Ishikawa (cell line): ENCODE results near the gene HSPB6.

Experiments
- CEBPB ChIP-seq: IDR thresholded peaks from 2 replicates; pipeline ENCODE4 v1.6.1; 2012
- EP300 ChIP-seq: IDR thresholded peaks from 2 replicates; pipeline ENCODE4 v1.6.1; 2012; ENCODE audit warnings: borderline replicate concordance
- RAD21 ChIP-seq: IDR thresholded peaks from 2 replicates; pipeline ENCODE4 v1.6.1; 2012; ENCODE audit warnings: low read depth
- TF ChIP-seq, protein P1 (sequence below): IDR thresholded peaks from 2 replicates; pipeline ENCODE4 v1.6.1; 2012
- TF ChIP-seq, protein P2 (sequence below): IDR thresholded peaks from 2 replicates; pipeline ENCODE4 v1.6.1; 2012; ENCODE audit warnings: low read depth, mild to moderate bottlenecking

DNA sequence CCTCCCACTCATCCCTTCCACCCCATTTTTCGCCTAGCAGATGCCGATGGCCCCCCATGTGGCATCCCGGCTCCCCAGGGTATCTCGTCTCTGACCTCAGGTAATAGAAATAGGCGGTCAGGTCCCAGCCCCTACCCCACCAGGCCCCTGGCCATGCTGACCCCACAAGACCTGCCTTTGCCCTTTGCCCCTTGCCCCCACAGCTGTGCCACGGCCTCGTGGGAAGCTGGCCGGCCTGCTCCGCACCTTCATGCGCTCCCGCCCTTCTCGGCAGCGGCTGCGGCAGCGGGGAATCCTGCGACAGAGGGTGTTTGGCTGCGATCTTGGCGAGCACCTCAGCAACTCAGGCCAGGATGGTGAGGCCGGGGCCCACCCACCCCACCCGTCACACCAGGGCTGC lies 23.9 kb upstream of the HSPB6 start:
- TF ChIP-seq CEBPB (no peak), RAD21 (no peak), EP300 (no peak)
- TF ChIP-seq, protein P1, sequence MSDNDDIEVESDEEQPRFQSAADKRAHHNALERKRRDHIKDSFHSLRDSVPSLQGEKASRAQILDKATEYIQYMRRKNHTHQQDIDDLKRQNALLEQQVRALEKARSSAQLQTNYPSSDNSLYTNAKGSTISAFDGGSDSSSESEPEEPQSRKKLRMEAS, result no peak
- TF ChIP-seq, protein P2, sequence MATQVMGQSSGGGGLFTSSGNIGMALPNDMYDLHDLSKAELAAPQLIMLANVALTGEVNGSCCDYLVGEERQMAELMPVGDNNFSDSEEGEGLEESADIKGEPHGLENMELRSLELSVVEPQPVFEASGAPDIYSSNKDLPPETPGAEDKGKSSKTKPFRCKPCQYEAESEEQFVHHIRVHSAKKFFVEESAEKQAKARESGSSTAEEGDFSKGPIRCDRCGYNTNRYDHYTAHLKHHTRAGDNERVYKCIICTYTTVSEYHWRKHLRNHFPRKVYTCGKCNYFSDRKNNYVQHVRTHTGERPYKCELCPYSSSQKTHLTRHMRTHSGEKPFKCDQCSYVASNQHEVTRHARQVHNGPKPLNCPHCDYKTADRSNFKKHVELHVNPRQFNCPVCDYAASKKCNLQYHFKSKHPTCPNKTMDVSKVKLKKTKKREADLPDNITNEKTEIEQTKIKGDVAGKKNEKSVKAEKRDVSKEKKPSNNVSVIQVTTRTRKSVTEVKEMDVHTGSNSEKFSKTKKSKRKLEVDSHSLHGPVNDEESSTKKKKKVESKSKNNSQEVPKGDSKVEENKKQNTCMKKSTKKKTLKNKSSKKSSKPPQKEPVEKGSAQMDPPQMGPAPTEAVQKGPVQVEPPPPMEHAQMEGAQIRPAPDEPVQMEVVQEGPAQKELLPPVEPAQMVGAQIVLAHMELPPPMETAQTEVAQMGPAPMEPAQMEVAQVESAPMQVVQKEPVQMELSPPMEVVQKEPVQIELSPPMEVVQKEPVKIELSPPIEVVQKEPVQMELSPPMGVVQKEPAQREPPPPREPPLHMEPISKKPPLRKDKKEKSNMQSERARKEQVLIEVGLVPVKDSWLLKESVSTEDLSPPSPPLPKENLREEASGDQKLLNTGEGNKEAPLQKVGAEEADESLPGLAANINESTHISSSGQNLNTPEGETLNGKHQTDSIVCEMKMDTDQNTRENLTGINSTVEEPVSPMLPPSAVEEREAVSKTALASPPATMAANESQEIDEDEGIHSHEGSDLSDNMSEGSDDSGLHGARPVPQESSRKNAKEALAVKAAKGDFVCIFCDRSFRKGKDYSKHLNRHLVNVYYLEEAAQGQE, result no peak
